Fibroblast of lung (primary cell): Measurements from ENCODE around the gene SIRPB1. TPM values are rescaled to one million over a fixed set of nuclear protein-coding genes. Genes with fewer than 3 reads are reported as not detected.
A peak's percentile ranks its signal among the peaks of the same experiment; 100 is the strongest.

Source experiments
- DNase-seq, 2 donors: peaks; one replicate each; pipeline versions ENCODE4 v3.0.0 to v3.0.0-alpha.2; 2010; ENCODE audit warnings: low read depth in 2 of 2
- H2AFZ ChIP-seq: 2 replicates; pipeline ENCODE4 v1.5.1; 2012; ENCODE audit warnings: low read length, control low read depth, inconsistent platforms
- H3K27ac ChIP-seq: 2 replicates; pipeline ENCODE4 v1.5.1; 2011; ENCODE audit warnings: low read length, control low read depth; ENCODE audit not compliant: insufficient read depth
- H3K27me3 ChIP-seq: 2 replicates; pipeline ENCODE4 v1.5.1; 2011; ENCODE audit warnings: mild to moderate bottlenecking, low read length; ENCODE audit not compliant: control insufficient read depth, insufficient read depth
- H3K36me3 ChIP-seq: 2 replicates; pipeline ENCODE4 v1.5.1; 2011; ENCODE audit warnings: low read length; ENCODE audit not compliant: control insufficient read depth, insufficient read depth
- H3K4me1 ChIP-seq: 2 replicates; pipeline ENCODE4 v1.5.1; 2011; ENCODE audit warnings: low read length; ENCODE audit not compliant: control insufficient read depth, insufficient read depth; ENCODE audit errors: extremely low read depth
- H3K4me2 ChIP-seq: 2 replicates; pipeline ENCODE4 v1.5.1; 2011; ENCODE audit warnings: low read length, control low read depth; ENCODE audit not compliant: insufficient read depth; ENCODE audit errors: extremely low read depth
- H3K4me3 ChIP-seq, 4 experiments: fragments of 200-600 bp in 1 of 4; sonication (generic) in 1 of 4; replicated peaks in 1 of 4; 2 replicates each; pipeline ENCODE4 v1.5.1; 2011 to 2016; ENCODE audit warnings: low read length in 4 of 4, low read depth in 3 of 4, mild to moderate bottlenecking in 3 of 4, control low read depth in 2 of 4, inconsistent platforms in 1 of 4, mixed read lengths in 1 of 4; ENCODE audit not compliant: insufficient read depth in 1 of 4; ENCODE audit errors: control extremely low read depth in 1 of 4
- H3K79me2 ChIP-seq: 2 replicates; pipeline ENCODE4 v1.5.1; 2012; ENCODE audit warnings: mild to moderate bottlenecking, low read length, inconsistent platforms; ENCODE audit not compliant: control insufficient read depth, insufficient read depth
- H3K9ac ChIP-seq: 2 replicates; pipeline ENCODE4 v1.5.1; 2011; ENCODE audit warnings: mild to moderate bottlenecking, low read length, control low read depth; ENCODE audit not compliant: insufficient read depth
- H3K9me3 ChIP-seq: 2 replicates; pipeline ENCODE4 v1.5.1; 2012; ENCODE audit warnings: low read depth, low read length; ENCODE audit not compliant: control insufficient read depth, insufficient read depth
- H4K20me1 ChIP-seq: 2 replicates; pipeline ENCODE4 v1.5.1; 2011; ENCODE audit warnings: low read length; ENCODE audit not compliant: control insufficient read depth, insufficient read depth; ENCODE audit errors: extremely low read depth
- EZH2 ChIP-seq: IDR thresholded peaks from 2 replicates; pipeline ENCODE4 v1.5.1; 2012; ENCODE audit warnings: low read length, control low read depth, mild to moderate bottlenecking; ENCODE audit errors: missing control alignments
- polyA plus RNA-seq, 2 donors: library from polyadenylated mRNA; depleted of rRNA in 1 of 2; stranded (reverse) in 1 of 2; unstranded in 1 of 2; fragments of >200 nt; gene quantifications; 2 replicates each; pipeline ENCODE4 v1.2.1, GENCODE V29; 2011 to 2012; ENCODE audit warnings: missing spikeins in 1 of 2
- total RNA-seq: library from RNA; depleted of rRNA; stranded (reverse); fragments of >200 nt; gene quantifications from 2 replicates; pipeline ENCODE4 v1.2.1, GENCODE V29; 2014
- TF ChIP-seq, protein P1 (sequence below), 2 donors: IDR thresholded peaks in 1 of 2; conservative IDR thresholded peaks in 1 of 2; 1 replicate in 1 of 2; 2 replicates in 1 of 2; pipeline ENCODE4 v1.5.1; 2011 to 2012; ENCODE audit warnings: low read length in 2 of 2, control low read depth in 1 of 2, inconsistent platforms in 1 of 2, low read depth in 1 of 2, mild to moderate bottlenecking in 1 of 2

SIRPB1 gene
- total and polyA plus RNA-seq, 2 donors (not counting 1 experiment from before 2014, with no cell fraction given), result 0.17 TPM; not detected in 1

- Histone ChIP-seq H3K36me3 (no peaks in the 10 kb centered on the region), H3K27ac (no peak overlapping the region), H3K27me3 (peaks cover 3% of the 10 kb centered on the region), H3K9me3 (no peaks in the 10 kb centered on the region), H3K4me2 (no peak overlapping the region), H2AFZ (no peak overlapping the region), H3K79me2 (no peaks in the 10 kb centered on the region), H3K4me1 (no peaks in the 10 kb centered on the region), H4K20me1 (no peaks in the 10 kb centered on the region), H3K9ac (no peak overlapping the region), H3K4me3 (no peak overlapping the region)
- DNase-seq, result peak in 1 of 2 donors; percentile 62
- TF ChIP-seq, protein P1, sequence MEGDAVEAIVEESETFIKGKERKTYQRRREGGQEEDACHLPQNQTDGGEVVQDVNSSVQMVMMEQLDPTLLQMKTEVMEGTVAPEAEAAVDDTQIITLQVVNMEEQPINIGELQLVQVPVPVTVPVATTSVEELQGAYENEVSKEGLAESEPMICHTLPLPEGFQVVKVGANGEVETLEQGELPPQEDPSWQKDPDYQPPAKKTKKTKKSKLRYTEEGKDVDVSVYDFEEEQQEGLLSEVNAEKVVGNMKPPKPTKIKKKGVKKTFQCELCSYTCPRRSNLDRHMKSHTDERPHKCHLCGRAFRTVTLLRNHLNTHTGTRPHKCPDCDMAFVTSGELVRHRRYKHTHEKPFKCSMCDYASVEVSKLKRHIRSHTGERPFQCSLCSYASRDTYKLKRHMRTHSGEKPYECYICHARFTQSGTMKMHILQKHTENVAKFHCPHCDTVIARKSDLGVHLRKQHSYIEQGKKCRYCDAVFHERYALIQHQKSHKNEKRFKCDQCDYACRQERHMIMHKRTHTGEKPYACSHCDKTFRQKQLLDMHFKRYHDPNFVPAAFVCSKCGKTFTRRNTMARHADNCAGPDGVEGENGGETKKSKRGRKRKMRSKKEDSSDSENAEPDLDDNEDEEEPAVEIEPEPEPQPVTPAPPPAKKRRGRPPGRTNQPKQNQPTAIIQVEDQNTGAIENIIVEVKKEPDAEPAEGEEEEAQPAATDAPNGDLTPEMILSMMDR (conservative IDR thresholded peaks at IDR 0.05 in 1 of 2, IDR thresholded peaks at IDR 0.05 in 1 of 2; ENCODE audit: low read depth in 1 of 2, low read length in 2 of 2), result no peak
- TF ChIP-seq EZH2, result no peak
These were observed 11.7 kb upstream of the SIRPB1 start for GRCh38 chr20:1631309-1632151.

DNA sequence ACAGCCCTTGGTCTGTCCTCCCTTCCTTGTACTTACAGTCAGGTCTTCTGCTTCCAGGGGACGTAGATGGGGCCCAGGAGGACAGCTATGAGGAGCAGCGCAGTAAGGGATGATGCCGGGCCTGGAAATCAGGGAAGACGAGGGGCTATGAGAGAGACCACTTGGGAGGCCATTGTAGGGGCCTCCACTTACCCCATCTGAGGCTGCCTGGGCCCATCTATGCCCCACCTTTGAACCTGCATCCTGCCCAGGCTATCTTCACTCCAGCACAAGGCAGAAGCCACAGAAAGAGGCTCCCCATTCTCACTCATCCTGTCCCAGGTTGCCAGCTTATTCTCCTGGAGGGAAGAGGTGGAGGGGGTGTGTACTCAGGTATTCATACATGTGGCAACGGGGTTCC, 10.4 kb upstream of the SIRPB1 start:
- Histone ChIP-seq H3K4me3 (no peak overlapping the region), H3K27me3 (peaks cover 3% of the 10 kb centered on the region), H3K4me1 (no peaks in the 10 kb centered on the region), H3K36me3 (no peaks in the 10 kb centered on the region), H3K27ac (no peak overlapping the region), H3K9me3 (no peaks in the 10 kb centered on the region), H3K4me2 (no peak overlapping the region), H4K20me1 (no peaks in the 10 kb centered on the region), H2AFZ (no peak overlapping the region), H3K79me2 (no peaks in the 10 kb centered on the region), H3K9ac (no peak overlapping the region)
- TF ChIP-seq, protein P1 (conservative IDR thresholded peaks at IDR 0.05 in 1 of 2, IDR thresholded peaks at IDR 0.05 in 1 of 2; ENCODE audit: low read depth in 1 of 2, low read length in 2 of 2), result no peak
- no peak for TF ChIP-seq EZH2
- no peak for DNase-seq

DNA sequence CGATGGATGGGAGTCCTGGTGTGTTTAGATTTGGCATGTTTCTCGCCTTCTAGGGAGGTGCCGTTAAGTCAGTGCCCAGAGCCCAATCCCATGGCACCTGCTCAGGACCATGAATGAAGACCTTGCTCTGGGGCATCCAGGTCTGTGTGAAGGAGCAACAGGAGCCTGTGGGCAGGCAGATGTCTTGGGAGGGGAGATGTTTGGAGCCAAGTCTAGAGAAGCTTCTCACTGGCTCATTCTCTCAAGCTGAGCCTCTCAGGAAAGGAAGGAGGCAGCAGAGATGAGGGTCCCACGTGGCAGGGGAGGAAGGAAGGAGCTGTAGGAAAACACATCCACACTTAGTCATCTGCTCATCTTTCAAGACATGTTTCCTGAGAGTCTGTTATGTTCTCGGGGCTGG, 9.5 kb upstream of the SIRPB1 start:
- Histone ChIP-seq H3K27me3 (peaks cover 3% of the 10 kb centered on the region), H3K79me2 (no peaks in the 10 kb centered on the region), H3K4me3 (no peak overlapping the region), H3K9ac (no peak overlapping the region), H3K9me3 (no peaks in the 10 kb centered on the region), H3K27ac (no peak overlapping the region), H3K36me3 (no peaks in the 10 kb centered on the region), H4K20me1 (no peaks in the 10 kb centered on the region), H2AFZ (no peak overlapping the region), H3K4me2 (no peak overlapping the region), H3K4me1 (no peaks in the 10 kb centered on the region)
- no peak for DNase-seq
- TF ChIP-seq EZH2, result no peak
- TF ChIP-seq, protein P1 (conservative IDR thresholded peaks at IDR 0.05 in 1 of 2, IDR thresholded peaks at IDR 0.05 in 1 of 2; ENCODE audit: low read depth in 1 of 2, low read length in 2 of 2), result no peak
